Activated gamma-delta T cell treated with Interleukin-2 at 50 U/mL for 16 hours (primary cell): ENCODE measurements around the gene IRF2BPL.

ENCODE experiments used
- DNase-seq: peaks from one replicate; pipeline ENCODE4 v3.0.0-alpha.2; 2020

IRF2BPL gene

DNA sequence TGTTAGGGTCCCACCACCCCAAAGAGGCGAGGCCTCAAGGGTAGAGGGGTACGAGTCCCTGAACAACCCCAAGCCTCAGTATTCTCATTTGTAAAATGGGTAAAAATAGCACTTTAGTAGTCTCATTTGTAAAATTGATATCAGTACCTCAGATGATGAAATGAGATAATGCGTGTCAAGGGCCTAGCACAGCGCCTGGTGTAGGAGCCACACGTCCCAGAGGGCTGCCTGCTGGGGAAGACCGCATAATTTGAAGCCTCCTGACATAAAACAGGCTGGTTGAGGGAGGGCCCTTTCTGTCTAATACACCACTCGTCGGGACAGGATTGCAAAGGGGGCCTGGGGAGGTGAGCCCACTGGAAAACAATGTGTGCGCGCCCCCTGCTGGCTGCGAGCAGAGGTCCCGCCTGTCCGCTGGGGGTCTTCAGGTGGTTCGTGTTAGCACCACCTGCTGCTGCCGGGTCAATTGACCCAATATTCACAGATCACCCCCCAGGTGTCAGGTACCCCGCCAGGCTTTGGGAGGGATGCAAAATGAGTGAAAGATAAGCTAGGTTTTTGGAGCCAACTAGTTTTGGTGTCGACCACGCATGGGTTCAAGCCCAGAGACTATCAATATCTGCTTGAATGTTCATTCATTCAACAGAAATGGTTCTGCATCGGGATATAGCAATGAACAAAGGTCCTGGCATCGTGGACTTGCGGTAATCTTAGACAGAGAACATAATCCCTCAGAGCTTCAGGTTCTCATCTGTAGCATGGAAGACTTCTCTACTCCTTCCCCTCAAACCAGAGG lies 24.7 kb upstream of the IRF2BPL start:
- DNase-seq = peak; percentile 83

DNA sequence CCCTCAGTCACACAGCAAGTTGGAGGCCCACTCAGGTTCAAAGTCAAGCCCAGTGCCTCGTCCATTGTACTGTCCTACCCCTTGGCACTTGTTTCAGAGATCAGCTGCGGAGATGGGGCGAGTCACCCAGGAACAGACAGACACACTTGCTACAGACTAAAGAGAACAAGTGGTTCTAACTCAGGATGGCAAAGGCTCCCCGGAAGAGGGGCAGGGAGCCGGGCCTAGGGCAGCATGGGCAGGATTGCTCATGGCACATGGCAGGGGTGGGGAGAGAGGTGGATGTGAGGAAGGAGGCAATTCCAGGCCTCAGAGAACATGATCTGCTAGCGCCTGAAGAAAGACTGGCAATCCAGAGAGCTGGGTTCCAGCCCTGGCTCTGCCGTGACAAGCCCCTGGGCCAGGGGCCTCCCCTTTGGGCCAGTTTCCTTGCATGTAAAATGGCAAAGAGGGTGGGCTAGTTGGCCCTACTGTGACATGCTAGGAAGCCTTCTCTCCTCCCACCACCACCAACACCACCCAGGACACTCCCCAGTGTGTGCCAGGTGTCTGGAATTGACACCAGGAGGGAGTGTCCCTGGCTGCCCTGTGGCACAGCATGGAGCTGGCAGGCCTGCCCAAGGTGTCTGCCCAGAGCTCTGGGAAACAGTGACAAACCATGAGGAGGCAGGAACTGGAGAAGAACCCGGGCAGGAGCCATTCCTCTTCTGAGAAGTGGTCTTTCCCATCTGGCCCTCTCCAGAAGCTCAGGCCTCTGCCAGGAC lies 24.0 kb upstream of the IRF2BPL start:
- DNase-seq = no peak

DNA sequence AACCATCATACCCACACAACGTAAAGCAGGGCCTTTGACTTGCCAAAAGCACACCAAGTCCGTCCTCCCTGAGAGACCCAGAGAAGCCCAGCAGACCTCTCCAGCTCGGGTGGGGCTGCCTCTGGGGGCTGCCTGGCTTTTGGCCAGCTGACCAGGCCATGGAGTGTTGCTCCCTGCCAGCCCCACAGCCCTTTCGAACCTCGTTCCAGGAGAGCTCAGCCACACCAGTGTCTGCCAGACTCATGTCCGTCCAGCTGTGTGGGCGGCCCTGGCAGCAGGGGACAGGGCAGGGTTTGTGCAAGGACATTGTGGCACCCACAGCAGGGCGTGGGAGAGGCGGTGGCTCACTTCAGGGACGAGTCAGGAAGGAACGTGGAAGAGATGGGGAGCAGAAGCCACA lies 22.6 kb upstream of the IRF2BPL start:
- DNase-seq = no peak

DNA sequence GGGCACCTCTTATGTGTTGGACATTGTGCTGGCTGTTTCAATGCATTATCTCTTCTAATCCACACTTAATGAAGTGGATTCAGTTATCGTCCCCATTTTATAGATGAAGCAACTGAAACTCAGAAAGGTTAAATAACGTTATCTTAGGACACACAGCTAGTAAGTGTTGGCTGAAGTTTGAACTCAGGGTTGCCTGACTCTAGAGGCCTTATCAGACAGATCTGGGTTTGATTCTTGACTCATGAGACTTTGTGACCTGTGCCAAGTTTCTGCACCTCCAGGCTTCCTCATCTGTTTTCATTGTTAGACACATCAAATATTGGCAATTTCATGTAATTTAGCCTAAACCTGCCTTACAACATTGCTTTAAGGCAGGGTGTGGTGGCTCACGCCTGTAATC lies 18.2 kb upstream of the IRF2BPL start:
- DNase-seq = no peak

DNA sequence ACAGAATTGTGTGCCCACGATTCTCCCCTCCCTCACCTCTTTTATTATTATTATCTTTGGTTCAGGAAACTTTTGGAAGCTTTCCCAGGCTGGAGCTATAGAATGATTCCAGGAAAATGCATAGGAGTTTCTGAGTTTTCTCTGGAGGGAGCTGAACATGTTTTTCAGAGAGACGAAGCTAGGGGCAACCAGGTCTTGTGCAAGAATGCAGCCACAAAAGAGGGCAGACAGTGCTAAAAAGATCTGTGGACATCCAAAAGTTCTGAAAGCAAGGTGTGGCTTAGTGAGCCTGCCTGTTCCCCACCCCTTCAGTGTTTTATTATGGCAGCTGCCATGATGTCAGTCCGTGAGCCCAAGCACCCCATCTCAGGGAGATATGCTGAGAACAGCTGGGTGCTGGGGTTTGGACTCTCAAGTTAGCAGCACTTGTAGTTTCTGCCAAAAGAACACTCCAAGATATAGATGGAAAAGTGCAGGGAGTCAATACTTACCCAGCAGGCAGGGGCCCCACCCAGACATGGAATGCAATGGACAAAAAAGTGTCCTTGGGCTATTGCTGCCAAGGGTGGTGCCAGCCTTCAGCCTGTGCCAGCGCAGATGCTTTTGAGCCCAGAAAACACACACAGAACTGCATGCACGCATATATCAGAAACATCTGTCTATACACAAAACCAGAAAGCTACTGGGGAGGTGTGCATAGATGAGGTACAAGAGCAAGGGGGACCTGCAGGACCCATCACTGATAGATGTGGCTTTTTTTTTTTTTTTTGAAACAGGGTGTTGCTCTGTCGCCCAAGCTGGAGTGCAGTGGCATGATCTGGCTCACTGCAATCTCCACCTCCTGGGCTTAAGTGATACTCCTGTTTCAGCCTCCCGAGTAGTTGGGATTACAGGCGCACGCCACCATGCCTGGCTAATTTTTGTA lies 17.0 kb upstream of the IRF2BPL start:
- no peak for DNase-seq

DNA sequence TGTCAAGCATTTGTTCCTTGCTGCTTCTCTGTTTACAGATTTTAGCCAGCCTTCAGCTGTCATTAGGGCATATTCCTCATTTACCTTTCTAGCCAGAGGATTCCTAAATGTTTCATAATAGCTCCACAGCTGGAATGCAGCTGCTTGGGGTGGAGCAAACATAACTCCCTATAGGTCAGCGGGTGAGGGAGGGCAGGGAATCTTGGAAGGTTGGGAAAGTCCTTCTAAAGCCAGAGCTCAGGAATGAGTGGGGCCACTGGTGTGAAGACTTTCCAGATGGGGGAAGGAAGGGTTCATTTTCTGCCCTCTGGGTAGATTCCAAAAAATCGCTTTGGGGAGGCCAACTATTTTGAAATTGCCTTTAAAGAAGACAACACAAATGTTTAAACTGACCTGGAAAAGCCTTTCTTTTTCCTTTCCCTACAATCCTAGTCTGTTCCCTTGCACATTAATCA lies 16.3 kb upstream of the IRF2BPL start:
- DNase-seq = no peak

DNA sequence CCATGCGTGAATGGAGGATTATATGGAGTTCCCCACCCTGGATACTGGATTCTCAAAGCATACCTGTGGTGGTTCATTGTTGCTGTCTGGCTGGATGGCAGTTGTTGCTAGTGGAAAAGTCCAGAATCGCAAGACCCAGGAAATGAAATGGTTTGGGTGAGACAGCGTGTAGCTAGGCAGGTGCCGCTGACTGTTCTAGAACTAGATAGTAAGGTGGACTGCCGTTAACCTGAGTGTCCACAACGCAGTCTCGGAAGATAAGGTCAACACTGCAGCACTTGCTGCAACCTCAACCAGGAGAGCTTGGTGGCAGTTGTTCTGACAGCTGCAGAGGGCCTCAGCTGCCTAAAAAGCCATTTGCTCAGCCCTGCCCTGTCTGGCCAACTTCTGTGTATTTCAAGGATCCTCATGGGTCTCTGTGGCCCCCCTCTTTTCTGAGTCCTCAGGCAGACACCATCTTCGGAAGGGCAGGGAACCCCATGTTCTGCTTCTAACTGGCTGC lies 15.5 kb upstream of the IRF2BPL start:
- DNase-seq = no peak

DNA sequence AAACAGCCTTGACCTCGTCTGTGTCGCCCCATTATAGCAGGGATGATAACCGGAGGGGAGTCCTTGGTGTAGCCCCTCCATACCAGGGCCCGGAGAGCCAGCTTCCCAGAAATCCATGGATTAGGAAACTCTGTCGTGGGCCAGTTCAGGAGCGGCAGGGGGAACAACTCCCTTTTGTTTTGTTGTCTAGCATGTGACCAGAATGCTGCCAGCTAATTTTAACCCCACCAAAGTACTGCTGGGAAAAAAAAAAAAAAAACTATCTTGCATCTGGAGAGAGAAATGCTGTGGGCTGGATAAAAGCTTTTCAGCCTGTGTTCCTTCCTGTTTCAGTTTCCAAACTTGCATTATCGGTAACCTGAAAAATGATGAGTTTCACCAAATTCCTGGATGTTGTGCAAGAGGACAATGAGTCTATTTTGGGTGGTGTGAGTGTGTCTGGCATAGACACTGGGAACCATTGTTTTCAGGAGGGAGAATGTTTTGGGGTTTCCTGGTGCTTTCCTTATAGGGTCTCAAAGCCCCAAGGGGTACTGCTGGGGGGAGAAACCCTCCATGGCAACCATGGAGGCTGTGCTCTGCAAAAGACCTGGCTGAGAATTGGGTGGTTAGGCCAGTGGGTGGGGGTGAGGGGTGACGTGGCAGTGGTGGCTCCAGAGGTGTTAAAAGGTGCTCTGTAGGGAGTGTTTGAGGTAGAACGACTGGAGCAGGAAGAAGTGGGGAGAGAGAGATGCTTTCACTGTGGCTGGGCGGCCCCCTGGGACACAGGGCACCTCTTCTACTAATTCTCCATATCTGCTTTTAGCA lies 14.9 kb upstream of the IRF2BPL start:
- DNase-seq = peak; percentile 59

DNA sequence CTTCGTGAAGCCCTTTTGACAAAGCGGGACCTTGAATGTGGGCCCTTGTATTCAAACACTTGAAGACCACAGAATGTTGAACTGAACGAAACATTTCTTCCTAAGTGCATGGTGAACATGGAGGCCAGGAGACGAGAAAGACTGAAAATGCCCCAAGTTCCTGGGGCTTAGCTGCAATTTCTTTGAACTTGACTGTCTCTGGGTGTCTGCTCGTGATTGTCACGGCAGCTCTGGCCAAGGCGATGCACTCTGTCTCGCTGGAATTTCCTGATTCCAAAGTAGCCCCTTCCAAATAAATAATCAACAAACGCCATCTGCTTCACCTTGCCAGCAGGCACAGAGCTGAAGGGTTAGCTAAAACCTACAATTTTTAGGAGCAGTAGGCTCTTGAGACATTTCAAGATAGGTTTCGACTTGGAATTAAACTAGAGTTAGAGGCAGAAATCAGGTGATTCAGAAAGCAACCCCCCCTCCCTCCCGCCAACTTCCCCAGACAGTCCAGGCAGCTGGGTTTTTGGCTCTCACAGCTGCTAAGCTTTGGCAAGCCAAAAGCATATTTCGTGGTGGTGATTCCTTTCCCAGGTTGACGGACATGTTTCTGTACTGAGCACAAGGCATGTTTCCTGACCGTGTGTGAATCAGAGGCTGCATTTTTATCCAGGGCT lies 13.5 kb upstream of the IRF2BPL start:
- DNase-seq = no peak

DNA sequence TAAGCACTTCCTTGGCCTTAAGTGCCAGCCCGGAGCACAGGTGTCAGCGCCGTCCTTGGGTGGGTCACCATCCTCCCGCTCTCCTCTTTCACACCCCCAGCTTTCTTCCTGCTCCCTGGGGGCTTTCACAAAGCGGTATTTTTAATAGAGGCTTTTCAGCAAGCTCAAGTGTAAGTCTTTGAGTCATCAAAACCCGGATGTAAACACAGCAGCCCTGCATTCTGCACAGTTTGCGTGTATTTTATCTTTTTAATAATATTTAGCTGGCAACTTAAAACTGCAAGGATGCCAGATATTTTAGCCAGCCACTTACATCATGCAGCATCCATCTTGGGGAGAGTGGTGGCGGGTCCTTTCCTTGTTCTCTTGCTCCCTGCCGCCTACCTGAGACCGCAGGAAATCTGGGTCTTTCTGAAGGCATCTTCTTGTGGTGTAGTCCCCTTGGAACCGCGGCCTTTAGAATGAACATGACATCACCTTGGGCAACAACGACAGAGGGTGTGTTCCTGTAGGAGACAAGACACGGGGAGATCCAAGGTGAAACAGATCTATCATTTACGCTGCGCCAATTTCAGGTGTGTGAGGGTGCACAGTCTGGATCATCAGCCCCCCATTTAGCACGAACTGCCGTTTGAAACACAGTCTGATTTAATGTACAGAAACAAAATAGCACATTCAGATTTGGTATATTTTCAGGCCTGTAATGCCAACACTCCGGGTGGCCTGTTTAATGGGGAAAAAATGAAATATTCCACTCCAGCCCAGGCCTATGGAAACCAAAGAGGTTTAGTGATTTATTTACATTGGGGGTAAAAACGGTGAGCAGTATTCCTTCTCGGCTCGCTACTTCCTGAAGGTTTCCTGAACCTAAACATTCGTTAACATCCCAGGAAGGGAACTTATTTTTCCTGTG lies 12.5 kb upstream of the IRF2BPL start:
- no peak for DNase-seq

DNA sequence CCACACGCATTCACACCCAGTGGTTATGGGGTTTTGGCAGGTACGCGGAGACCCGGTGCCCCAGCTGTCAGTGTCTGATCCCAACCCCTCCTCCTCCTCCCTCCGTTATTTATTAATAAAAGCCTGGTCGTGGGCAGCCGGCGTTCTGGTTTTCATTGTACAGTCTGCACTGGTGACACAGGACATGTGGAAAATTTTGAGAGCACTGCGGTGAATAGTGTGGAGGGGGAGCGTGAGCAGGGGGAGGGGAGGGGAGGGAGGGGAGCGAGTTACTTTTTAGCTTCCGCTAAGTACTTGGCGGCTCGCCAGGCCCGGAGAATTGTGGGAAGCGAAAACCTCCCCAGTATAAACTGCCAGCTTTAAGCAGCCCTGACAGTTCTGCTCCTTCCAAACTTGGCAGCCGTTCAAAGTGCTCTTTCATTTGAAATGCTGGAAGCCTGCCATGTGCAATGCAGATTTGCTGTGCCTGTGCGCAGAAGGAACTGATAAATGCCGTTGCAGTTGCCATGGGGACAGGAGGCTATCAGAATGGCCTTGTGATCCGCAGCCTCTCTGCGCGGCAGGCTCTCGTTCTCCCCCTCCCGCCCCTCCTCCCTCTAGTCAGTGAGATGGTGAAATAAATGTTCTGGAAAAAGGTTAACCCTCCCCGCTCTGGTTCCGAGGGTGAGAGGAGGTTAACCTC lies 11.7 kb upstream of the IRF2BPL start:
- DNase-seq = peak; percentile 97

DNA sequence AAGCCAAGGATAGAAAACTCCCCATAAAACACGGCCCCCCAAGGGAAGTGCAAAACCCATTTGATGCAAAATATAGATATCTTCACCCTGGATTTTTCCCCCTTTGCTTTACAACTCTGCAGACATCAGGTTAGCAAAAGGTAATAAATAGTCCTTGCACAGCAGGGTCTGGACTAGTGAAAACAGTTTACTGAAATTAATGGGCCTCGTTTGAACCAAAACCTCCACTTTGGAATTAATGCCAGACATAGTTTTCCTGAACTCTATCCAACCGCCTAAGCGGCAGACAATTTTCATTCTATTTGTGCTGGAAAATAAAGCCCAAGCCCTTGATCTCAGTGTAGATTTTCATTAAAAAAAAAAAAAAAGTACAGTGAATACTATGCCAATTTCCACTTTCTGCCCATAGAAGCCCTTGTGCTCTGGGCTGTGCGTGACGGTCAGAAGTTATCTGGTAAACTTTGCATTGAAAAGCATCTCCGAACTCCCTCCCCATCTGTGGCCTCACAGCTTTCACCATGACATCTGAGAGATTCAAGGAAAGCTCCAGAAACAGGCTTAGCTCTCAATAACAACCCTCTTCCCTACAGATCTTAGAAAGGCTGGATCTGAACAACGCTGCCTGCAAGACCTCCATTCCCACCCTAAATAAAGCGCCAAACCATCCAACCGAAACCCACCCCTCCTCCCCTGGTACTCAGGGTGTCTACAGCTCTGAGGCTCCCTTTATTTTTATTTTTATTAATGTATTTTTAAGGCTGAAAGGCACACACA lies 11.0 kb upstream of the IRF2BPL start:
- no peak for DNase-seq

DNA sequence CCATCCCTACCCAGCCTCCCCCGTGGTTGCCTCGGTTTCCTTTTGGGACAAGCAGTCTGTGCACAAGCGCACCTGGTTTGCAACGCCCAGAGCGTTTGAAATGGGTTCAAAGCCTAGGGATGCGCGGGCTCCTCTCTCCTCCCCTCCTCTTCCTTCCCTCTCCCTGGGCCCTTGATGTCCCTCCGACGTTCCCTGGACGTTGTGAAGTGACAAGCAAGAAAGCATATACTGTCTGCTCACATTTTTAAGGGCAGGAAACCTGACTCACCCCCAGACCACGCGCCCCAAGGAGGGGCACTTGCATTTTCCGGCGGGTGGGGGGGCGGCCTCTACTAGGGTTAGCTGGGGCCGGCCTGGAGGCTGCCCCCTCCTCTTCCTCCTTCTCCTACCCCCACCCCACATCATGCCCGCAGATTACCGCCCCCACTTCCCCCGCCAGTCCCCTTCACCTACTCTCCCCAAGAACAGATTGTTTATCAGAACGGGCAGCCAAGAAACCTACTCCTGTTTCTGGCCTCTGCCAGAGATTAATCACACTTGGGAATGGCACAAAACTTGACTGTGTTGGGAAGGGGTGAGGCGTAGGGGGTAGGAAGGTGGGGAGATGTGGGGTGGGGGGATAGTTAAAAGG lies 9.5 kb upstream of the IRF2BPL start:
- DNase-seq = peak; percentile 59

DNA sequence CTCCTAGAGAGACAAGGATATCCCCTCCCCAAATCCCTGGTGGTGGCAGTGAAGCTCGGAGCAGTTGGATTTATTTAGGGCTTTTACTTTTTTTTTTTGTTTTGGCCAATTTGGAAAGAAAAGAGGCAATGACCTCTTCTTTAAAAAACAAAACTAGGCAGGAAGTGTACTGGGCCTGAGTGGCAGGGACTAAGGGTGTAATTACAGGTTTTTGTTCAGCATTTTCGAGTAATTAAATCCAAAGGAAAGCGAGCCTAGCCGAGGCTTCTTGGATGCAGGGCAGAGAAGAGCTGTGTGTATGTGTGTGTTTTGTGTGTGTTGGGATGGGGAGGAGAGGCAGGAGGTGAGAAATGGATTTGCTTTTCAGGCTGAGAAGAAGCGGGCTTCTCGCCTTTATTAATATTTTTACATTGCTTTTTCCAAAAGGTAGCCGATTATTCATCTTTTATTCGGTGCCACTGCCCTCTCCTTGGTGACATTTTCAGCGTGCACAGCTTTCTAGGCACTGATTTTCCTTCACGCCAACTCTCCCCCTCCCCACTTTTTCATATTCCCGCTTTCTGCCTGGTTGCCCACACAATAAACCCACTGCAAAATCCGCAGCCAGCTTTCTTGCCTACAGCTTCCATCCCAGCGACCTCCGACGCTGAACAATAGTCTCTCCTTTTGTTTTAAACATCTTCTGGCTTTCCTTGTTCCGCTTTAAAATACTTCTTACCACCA lies 8.9 kb upstream of the IRF2BPL start:
- DNase-seq = no peak

DNA sequence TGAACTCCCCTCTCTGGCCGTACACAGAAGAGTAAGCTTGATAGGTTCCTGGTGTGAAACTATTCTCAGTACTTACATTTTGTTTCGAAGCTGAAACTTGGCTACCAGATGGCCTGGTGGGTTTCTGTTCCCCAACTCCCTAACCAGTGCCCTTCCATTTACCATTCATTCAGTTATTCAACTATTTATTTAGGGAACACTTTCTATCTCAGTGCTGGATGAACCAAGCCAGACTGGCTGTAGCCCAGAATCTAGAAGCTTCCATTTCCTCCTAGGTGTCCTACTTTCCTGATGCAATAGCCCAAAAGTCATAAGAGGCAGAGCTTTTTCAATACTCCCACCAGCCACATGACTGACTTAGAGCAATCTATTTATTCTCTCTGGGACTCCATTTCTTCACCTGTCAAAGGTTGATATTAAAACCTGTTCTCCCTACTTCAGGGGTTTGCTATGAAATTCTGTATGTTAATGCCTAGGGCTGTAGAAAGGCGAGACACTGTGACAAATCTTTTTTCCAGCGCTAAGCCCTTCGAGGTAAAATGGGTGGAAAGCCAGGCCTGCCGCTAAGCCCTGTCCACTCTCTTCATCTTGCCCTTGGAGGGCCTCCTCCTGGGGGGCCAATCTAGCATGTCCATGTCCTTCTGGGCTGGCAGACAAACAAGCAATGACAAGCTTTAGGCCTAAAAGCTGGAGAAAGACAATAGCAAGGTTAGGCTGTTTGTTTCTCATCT lies 8.1 kb upstream of the IRF2BPL start:
- DNase-seq = no peak

DNA sequence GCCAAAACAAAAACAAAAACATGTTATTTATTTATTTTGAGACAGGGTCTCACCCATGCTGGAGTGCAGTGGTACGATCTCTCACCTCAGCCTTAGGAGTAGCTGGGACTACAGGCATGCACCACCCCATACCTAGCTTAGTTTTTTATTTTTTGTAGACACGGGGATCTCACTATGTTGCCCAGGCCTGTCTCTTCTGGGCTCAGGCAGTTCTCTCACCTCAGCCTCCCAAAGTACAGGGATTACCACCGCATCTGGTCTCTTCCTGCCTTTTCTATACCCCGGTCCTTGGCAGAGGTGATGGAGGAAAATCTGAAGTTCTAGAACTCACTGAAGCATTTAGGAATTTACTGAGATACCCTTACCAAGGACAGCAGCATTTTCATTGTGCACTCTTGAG lies 6.8 kb upstream of the IRF2BPL start:
- DNase-seq = no peak
